ENCODE data around the gene CHST11.

GRCh38 chr12:104721936-104722335, 265.2 kb downstream of the CHST11 start:
- TF ChIP-seq, protein P1, sequence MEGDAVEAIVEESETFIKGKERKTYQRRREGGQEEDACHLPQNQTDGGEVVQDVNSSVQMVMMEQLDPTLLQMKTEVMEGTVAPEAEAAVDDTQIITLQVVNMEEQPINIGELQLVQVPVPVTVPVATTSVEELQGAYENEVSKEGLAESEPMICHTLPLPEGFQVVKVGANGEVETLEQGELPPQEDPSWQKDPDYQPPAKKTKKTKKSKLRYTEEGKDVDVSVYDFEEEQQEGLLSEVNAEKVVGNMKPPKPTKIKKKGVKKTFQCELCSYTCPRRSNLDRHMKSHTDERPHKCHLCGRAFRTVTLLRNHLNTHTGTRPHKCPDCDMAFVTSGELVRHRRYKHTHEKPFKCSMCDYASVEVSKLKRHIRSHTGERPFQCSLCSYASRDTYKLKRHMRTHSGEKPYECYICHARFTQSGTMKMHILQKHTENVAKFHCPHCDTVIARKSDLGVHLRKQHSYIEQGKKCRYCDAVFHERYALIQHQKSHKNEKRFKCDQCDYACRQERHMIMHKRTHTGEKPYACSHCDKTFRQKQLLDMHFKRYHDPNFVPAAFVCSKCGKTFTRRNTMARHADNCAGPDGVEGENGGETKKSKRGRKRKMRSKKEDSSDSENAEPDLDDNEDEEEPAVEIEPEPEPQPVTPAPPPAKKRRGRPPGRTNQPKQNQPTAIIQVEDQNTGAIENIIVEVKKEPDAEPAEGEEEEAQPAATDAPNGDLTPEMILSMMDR (IDR thresholded peaks at IDR 0.05): no peak
- TF ChIP-seq POLR2A (IDR thresholded peaks at IDR 0.05): no peak
